ENCODE measurements around the gene BCL2L14. TPM values are rescaled to one million over a fixed set of nuclear protein-coding genes. Genes with fewer than 3 reads are reported as not detected.
"Not testable (repeated sequence)": the region's sequence is repeated elsewhere in the genome, so short reads cannot be mapped to it uniquely, and the experiment has no call there.

The BCL2L14 gene
- total RNA-seq, 2 donors from 2014 or later = not detected

DNA sequence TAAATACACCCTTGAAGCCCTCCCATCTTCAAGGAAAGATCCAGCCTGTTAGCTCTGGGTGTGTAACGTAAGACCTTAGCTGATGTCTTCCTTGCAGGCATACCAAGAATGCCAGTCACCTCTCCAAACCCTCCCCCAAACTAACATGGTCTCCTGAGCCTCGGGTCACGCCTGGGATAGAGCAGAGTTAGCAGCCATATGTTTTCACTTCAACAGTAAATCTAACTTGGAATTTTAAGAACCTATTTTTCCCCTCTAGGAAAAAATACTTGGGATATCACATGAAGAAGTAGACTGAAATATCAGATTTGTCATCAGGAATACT is 27.9 kb downstream of the BCL2L14 start:
- Histone ChIP-seq H3K27me3 (no peaks in the 10 kb centered on the region), H3K9me3 (no peaks in the 10 kb centered on the region), H3K36me3 (no peaks in the 10 kb centered on the region), H3K4me3 (no peak overlapping the region), H3K27ac (no peak overlapping the region), H3K4me1 (peaks cover 0 to 5% of the 10 kb centered on the region in 2 donors)
- DNase-seq (ENCODE audit: low spot score) = no peak
- TF ChIP-seq, protein P1, sequence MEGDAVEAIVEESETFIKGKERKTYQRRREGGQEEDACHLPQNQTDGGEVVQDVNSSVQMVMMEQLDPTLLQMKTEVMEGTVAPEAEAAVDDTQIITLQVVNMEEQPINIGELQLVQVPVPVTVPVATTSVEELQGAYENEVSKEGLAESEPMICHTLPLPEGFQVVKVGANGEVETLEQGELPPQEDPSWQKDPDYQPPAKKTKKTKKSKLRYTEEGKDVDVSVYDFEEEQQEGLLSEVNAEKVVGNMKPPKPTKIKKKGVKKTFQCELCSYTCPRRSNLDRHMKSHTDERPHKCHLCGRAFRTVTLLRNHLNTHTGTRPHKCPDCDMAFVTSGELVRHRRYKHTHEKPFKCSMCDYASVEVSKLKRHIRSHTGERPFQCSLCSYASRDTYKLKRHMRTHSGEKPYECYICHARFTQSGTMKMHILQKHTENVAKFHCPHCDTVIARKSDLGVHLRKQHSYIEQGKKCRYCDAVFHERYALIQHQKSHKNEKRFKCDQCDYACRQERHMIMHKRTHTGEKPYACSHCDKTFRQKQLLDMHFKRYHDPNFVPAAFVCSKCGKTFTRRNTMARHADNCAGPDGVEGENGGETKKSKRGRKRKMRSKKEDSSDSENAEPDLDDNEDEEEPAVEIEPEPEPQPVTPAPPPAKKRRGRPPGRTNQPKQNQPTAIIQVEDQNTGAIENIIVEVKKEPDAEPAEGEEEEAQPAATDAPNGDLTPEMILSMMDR (IDR thresholded peaks at IDR 0.05) = no peak

DNA sequence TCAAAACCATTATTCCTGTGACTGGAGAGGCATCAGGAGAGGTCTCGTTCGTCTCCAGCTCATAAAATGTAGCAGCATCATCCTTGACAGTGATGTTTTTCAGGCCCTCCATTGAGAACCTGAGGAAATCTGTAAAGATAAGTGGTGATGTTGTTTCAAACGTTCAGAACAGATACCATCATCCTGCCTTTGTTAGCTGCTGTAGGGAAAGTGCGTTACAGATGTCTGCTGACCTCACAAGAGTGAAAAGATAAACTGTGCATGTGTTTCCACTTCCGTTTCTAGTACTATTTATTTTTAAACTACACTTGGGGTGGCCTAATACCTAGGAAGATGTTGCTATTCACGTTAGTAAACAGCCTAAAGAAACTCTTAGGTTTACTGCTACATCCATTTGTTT is 28.4 kb downstream of the BCL2L14 start:
- no peak for DNase-seq (ENCODE audit: low spot score)
- Histone ChIP-seq H3K4me1 (peaks cover 0 to 5% of the 10 kb centered on the region in 2 donors), H3K4me3 (no peak overlapping the region), H3K9me3 (no peaks in the 10 kb centered on the region), H3K27me3 (no peaks in the 10 kb centered on the region), H3K36me3 (no peaks in the 10 kb centered on the region), H3K27ac (no peak overlapping the region)
- TF ChIP-seq, protein P1 (IDR thresholded peaks at IDR 0.05) = no peak

DNA sequence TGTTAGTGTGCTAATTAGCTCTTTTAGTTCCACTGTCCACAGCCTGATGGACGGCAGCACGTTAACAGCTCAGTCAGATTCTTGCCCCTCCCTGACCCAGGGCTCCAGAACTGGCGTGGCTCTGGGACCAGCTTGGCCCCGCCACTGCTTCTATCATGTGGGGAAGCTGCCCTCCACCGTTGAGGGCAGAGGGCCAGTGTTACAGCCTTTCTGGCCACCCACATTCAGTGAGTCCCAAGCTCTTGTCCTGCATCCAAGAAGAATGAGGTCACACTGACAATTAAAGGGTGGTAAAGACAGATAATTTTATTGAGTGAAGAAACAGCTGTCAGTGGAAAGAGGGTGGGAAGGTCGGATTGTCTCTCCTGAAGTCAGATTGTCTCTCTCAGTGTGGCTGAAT is 36.9 kb downstream of the BCL2L14 start:
- no peak overlapping the region for H3K27ac ChIP-seq
- H3K27me3 ChIP-seq = no peaks in the 10 kb centered on the region
- no peak for DNase-seq (ENCODE audit: low spot score)
- no peak overlapping the region for H3K4me3 ChIP-seq
- H3K4me1 ChIP-seq = no peaks in the 10 kb centered on the region
- peaks cover 9 to 24% of the 10 kb centered on the region in 2 donors for H3K9me3 ChIP-seq
- TF ChIP-seq, protein P1 (IDR thresholded peaks at IDR 0.05) = no peak
- H3K36me3 ChIP-seq = no peaks in the 10 kb centered on the region

DNA sequence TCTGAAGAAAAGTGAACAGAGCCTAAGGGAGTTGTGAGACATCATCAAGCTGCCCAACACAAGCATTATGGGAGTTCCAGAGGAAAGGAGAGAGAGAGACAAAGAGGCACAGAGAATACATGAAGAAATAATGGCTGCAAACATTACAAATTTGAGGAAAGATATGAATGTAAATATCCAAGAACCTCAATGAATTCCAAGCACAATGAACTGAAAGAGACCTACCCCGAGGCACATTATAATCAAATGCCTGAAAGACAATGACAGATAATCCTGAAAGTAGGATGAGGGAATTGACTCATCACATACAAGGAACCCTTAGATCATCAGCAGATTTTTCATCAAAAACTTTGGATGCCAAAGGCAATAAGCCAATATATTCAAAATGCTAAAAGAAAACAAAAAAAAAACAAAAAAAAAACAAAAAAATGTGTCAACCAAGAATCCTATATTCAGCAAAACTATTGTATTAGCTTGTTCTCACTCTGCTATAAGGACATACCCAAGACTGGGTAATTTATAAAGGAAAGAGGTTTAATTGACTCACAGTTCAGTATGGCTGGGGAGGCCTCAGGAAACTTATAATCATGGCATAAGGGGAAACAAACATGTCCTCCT is 37.8 kb downstream of the BCL2L14 start:
- no peak for DNase-seq (ENCODE audit: low spot score)
- Histone ChIP-seq H3K27ac (no peak overlapping the region), H3K4me3 (no peak overlapping the region), H3K36me3 (no peaks in the 10 kb centered on the region), H3K4me1 (no peaks in the 10 kb centered on the region), H3K9me3 (peaks cover 9 to 24% of the 10 kb centered on the region in 2 donors), H3K27me3 (no peaks in the 10 kb centered on the region)
- TF ChIP-seq, protein P1 (IDR thresholded peaks at IDR 0.05) = no peak

DNA sequence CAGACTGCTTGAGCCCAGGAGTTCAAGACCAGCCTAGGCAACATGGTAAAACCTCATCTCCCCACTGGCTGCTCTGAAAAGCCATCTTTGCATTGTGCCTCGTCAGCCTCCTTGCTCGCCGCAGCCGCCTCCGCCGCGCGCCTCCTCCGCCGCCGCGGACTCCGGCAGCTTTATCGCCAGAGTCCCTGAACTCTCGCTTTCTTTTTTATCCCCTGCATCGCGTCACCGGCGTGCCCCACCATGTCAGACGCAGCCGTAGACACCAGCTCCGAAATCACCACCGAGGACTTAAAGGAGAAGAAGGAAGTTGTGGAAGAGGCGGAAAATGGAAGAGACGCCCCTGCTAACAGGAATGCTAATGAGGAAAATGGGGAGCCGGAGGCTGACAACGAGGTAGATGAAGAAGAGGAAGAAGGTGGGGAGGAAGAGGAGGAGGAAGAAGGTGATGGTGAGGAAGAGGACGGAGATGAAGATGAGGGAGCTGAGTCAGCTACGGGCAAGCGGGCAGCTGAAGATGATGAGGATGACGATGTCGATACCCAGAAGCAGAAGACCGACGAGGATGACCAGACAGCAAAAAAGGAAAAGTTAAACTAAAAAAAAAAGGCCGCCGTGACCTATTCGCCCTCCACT is 40.3 kb downstream of the BCL2L14 start:
- not testable (repeated sequence) for H3K36me3 ChIP-seq; H3K27ac ChIP-seq; H3K4me1 ChIP-seq; DNase-seq (ENCODE audit: low spot score); H3K4me3 ChIP-seq; H3K27me3 ChIP-seq
- peaks cover 9 to 24% of the 10 kb centered on the region in 2 donors for H3K9me3 ChIP-seq

DNA sequence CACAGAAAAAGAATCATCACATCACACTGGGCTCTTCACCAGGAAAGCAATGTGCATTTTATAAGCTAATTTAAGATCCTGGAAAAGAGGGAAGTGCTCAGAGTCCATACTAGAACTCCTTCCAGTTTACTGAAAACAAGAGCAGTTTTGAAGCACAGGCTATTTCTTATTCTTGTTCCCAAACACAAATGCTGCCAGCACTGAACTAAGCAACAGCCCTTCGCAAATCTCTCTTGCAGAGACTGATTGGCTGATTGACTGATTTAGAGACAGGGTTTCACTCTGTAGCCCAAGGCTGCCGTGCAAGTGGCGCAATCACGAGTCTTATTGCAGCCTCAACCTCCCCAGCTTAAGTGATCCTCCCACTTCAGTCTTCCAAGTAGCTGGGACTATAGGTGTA is 44.8 kb downstream of the BCL2L14 start:
- Histone ChIP-seq H3K27me3 (no peaks in the 10 kb centered on the region), H3K4me1 (no peaks in the 10 kb centered on the region), H3K27ac (no peak overlapping the region), H3K9me3 (no peaks in the 10 kb centered on the region), H3K4me3 (no peak overlapping the region), H3K36me3 (peaks cover 1% of the 10 kb centered on the region)
- no peak for DNase-seq (ENCODE audit: low spot score)
- TF ChIP-seq, protein P1 (IDR thresholded peaks at IDR 0.05) = no peak
